Suprapubic skin (tissue), 4 donors: ENCODE results near the gene ATP1B2. TPM values are rescaled to one million over a fixed set of nuclear protein-coding genes. Genes with fewer than 3 reads are reported as not detected.
A peak's percentile ranks its signal among the peaks of the same experiment; 100 is the strongest.

Experiments used
- DNase-seq, 2 donors: peaks; one replicate each; pipeline ENCODE4 v3.0.0-alpha.2; 2019; ENCODE audit warnings: low spot score in 2 of 2
- H3K27ac ChIP-seq: fragments of 200-600 bp; sonication (generic); one replicate; pipeline ENCODE4 v1.5.1; 2019
- H3K27me3 ChIP-seq: fragments of 200-600 bp; sonication (generic); one replicate; pipeline ENCODE4 v1.5.1; 2019
- H3K36me3 ChIP-seq: fragments of 200-600 bp; sonication (generic); one replicate; pipeline ENCODE4 v1.5.1; 2019
- H3K4me1 ChIP-seq: fragments of 200-600 bp; sonication (generic); one replicate; pipeline ENCODE4 v1.5.1; 2019
- H3K4me3 ChIP-seq: fragments of 200-600 bp; sonication (generic); one replicate; pipeline ENCODE4 v1.5.1; 2019; ENCODE audit warnings: mild to moderate bottlenecking
- H3K9me3 ChIP-seq: fragments of 200-600 bp; sonication (generic); one replicate; pipeline ENCODE4 v1.5.1; 2019
- CTCF ChIP-seq, 2 donors: fragments of 200-600 bp in 1 of 2; fragments of 450-650 bp in 1 of 2; sonication (generic) in 1 of 2; IDR thresholded peaks; one replicate each; pipeline ENCODE4 v1.5.1; 2016 to 2019; ENCODE audit warnings: antibody characterized with exemption in 2 of 2, mild to moderate bottlenecking in 1 of 2, moderate library complexity in 1 of 2
- EP300 ChIP-seq: sonication (generic); formaldehyde crosslinking; IDR thresholded peaks from one replicate; pipeline ENCODE4 v1.6.1; 2017; ENCODE audit warnings: antibody characterized with exemption
- POLR2A ChIP-seq, 2 donors: fragments of 450-650 bp; IDR thresholded peaks; one replicate each; pipeline ENCODE4 v1.6.1; 2017; ENCODE audit warnings: antibody characterized with exemption in 2 of 2, mild to moderate bottlenecking in 2 of 2, moderate library complexity in 2 of 2
- POLR2AphosphoS5 ChIP-seq, 3 donors: sonication (generic); formaldehyde crosslinking; IDR thresholded peaks; one replicate each; pipeline ENCODE4 v1.6.1; 2017; ENCODE audit warnings: antibody characterized with exemption in 3 of 3
- WGBS: methylation state at CpG from one replicate; pipeline ENCODE4 v1.1.5; 2018; 5-methylcytosine and 5-hydroxymethylcytosine counted together
- total RNA-seq, 4 donors: library from RNA; depleted of rRNA; stranded (reverse); fragments of >200 nt; gene quantifications; one replicate each; pipeline ENCODE4 v1.1.0, GENCODE V29; 2016

Gene ATP1B2
- total RNA-seq, 4 donors from 2014 or later: 0.49 to 4.2 (median 0.74) TPM

GRCh38 chr17:7705269-7706255 lies 54.8 kb downstream of the ATP1B2 start:
- Histone ChIP-seq H3K36me3 (peaks cover 24% of the 10 kb centered on the region), H3K4me3 (peak overlapping the region; percentile 58), H3K9me3 (no peaks in the 10 kb centered on the region), H3K27ac (no peak overlapping the region), H3K4me1 (peaks cover 20% of the 10 kb centered on the region), H3K27me3 (peaks cover 35% of the 10 kb centered on the region)
- no peak for DNase-seq
- no peak for TF ChIP-seq CTCF (IDR thresholded peaks at IDR 0.05)
- TF ChIP-seq EP300: no peak
- no peak for TF ChIP-seq POLR2AphosphoS5 (IDR thresholded peaks at IDR 0.05)
- no peak for TF ChIP-seq POLR2A (IDR thresholded peaks at IDR 0.05)
- 4% methylated on average over 18 of the region's 50 CpGs for WGBS

DNA sequence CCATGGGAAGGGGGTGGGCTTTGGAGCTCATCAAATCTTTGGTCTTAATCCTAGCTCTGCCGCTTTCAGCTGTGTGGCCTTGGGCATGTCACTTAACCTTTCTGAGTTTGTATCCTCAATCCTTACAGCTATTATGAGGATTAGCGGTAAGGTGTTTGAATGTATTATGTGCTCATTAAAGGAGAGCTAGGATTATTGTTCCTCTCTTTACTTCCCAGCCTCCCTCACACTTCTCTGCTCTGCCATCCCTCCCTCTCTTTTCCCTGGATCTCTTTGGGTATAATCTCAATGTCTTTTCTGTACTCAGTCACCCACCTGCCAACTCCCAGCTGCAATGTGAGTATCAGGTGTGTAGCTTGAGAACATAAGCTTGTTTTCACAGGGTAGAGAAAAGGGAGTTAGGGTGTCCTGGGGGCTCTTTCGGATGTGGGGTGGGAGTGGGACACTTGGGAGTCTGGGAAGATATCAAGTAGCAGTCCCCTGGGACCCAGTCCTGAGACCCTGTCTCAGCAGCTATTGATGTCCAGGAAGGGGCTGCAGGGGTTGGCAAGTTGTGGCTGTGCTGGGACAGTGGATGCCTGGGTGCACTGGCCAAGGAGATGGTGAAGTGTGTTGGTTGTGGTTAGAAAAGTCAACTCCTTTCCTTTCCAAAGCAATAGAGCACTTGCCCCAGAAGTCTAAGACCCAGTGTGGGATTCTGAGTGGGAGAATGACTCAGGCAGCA lies 56.1 kb downstream of the ATP1B2 start:
- peaks cover 11% of the 10 kb centered on the region for H3K36me3 ChIP-seq
- no peak overlapping the region for H3K4me3 ChIP-seq
- peaks cover 20% of the 10 kb centered on the region for H3K4me1 ChIP-seq
- H3K27ac ChIP-seq: no peak overlapping the region
- 91% methylated on average over 3 of the region's 3 CpGs for WGBS
- no peak for DNase-seq
- TF ChIP-seq POLR2A (IDR thresholded peaks at IDR 0.05) (no peak), POLR2AphosphoS5 (IDR thresholded peaks at IDR 0.05) (no peak), CTCF (IDR thresholded peaks at IDR 0.05) (no peak), EP300 (no peak)
- no peaks in the 10 kb centered on the region for H3K9me3 ChIP-seq
- H3K27me3 ChIP-seq: peaks cover 43% of the 10 kb centered on the region

Other genes starting within 250 kb of the ATP1B2 start
- 100 to 1,000 TPM in 2 of 4 donors, 10 to 100 TPM in 2; 53.5 to 128 (median 89.6) TPM for gene TMEM256, start 246.8 kb upstream of the ATP1B2 start, total RNA-seq
- gene NLGN2, start 243.1 kb upstream of the ATP1B2 start, total RNA-seq: 10 to 100 TPM in 1 of 4 donors, 1 to 10 TPM in 3; 5.9 to 17.9 (median 8.1) TPM
- not detected for gene SPEM1, start 230.6 kb upstream of the ATP1B2 start, total RNA-seq
- gene SPEM2, start 225.3 kb upstream of the ATP1B2 start, total RNA-seq: not detected
- gene SPEM3, start 222.1 kb upstream of the ATP1B2 start, total RNA-seq: not detected
- gene TMEM102, start 215.5 kb upstream of the ATP1B2 start, total RNA-seq: 10 to 100 TPM; 18.7 to 24.5 (median 19.5) TPM
- gene FGF11, start 211.4 kb upstream of the ATP1B2 start, total RNA-seq: 10 to 100 TPM; 10.3 to 28.5 (median 12.5) TPM
- gene CHRNB1, start 205.9 kb upstream of the ATP1B2 start, total RNA-seq: 10 to 100 TPM in 2 of 4 donors, 1 to 10 TPM in 2; 7.3 to 11.3 (median 9.7) TPM
- 10 to 100 TPM; 36.1 to 65.7 (median 45.3) TPM for gene ZBTB4, start 171.3 kb upstream of the ATP1B2 start, total RNA-seq
- gene SLC35G6, start 169.5 kb upstream of the ATP1B2 start, total RNA-seq: not detected
- 100 to 1,000 TPM; 104 to 194 (median 140) TPM for gene POLR2A, start 166.6 kb upstream of the ATP1B2 start, total RNA-seq
- gene TNFSF12, start 101.9 kb upstream of the ATP1B2 start, total RNA-seq: 10 to 100 TPM; 12.7 to 28.4 (median 18.0) TPM
- gene TNFSF13, start 92.2 kb upstream of the ATP1B2 start, total RNA-seq: 10 to 100 TPM in 3 of 4 donors, 1 to 10 TPM in 1; 9.6 to 26.6 (median 15.5) TPM
- 10 to 100 TPM; 40.2 to 53.5 (median 51.6) TPM for gene SENP3, start 89.0 kb upstream of the ATP1B2 start, total RNA-seq
- 10 to 100 TPM in 1 of 4 donors, 1 to 10 TPM in 3; 5.0 to 13.2 (median 9.6) TPM for gene CD68, start 71.3 kb upstream of the ATP1B2 start, total RNA-seq
- gene MPDU1, start 67.1 kb upstream of the ATP1B2 start, total RNA-seq: 100 to 1,000 TPM in 1 of 4 donors, 10 to 100 TPM in 3; 54.3 to 104 (median 86.3) TPM
- 100 to 1,000 TPM in 2 of 4 donors, 10 to 100 TPM in 2; 68.0 to 140 (median 102) TPM for gene SOX15, start 60.8 kb upstream of the ATP1B2 start, total RNA-seq
- 10 to 100 TPM; 21.0 to 25.6 (median 22.5) TPM for gene FXR2, start 36.0 kb upstream of the ATP1B2 start, total RNA-seq
- 10 to 100 TPM; 28.7 to 58.8 (median 39.9) TPM for gene SAT2, start 23.1 kb upstream of the ATP1B2 start, total RNA-seq
- not detected for gene SHBG, start 20.8 kb upstream of the ATP1B2 start, total RNA-seq
- 10 to 100 TPM; 37.2 to 77.2 (median 65.2) TPM for gene TP53, start 36.6 kb downstream of the ATP1B2 start, total RNA-seq
- gene WRAP53, start 37.6 kb downstream of the ATP1B2 start, total RNA-seq: 1 to 10 TPM; 3.9 to 7.6 (median 5.5) TPM
- gene EFNB3, start 54.3 kb downstream of the ATP1B2 start, total RNA-seq: 1 to 10 TPM; 6.2 to 9.2 (median 9.0) TPM
- gene DNAH2, start 66.8 kb downstream of the ATP1B2 start, total RNA-seq: under 1 TPM in 2 of 4 donors, not detected in 2; 0.08 to 0.19 TPM
- 10 to 100 TPM; 21.4 to 31.0 (median 26.7) TPM for gene KDM6B, start 183.3 kb downstream of the ATP1B2 start, total RNA-seq
- 1 to 10 TPM; 4.2 to 7.6 (median 5.1) TPM for gene TMEM88, start 204.1 kb downstream of the ATP1B2 start, total RNA-seq
- 10 to 100 TPM; 46.2 to 90.6 (median 47.6) TPM for gene NAA38, start 206.6 kb downstream of the ATP1B2 start, total RNA-seq
- gene CYB5D1, start 207.1 kb downstream of the ATP1B2 start, total RNA-seq: 10 to 100 TPM in 1 of 4 donors, 1 to 10 TPM in 3; 7.1 to 10.8 (median 9.8) TPM
- 10 to 100 TPM; 42.1 to 76.0 (median 67.7) TPM for gene CHD3, start 237.9 kb downstream of the ATP1B2 start, total RNA-seq